Loucy (cell line): ENCODE data around the gene TMSB4X.

Source experiments
- H2AFZ ChIP-seq: fragments of 200-600 bp; sonication (generic); 2 replicates; pipeline ENCODE4 v1.6.0; 2016; ENCODE audit warnings: antibody characterized with exemption, mild to moderate bottlenecking, low read length, moderate library complexity
- H3F3A ChIP-seq: fragments of 200-600 bp; 2 replicates; pipeline ENCODE4 v1.6.0; 2016; ENCODE audit warnings: antibody characterized with exemption, low read depth, mild to moderate bottlenecking
- H3K27me3 ChIP-seq: fragments of 200-600 bp; sonication (generic); 2 replicates; pipeline ENCODE4 v1.6.1; 2014; ENCODE audit warnings: low read length, mild to moderate bottlenecking; ENCODE audit not compliant: insufficient read depth, poor library complexity, severe bottlenecking
- H3K36me3 ChIP-seq: fragments of 200-600 bp; sonication (generic); 2 replicates; pipeline ENCODE4 v1.6.1; 2016; ENCODE audit warnings: low read length; ENCODE audit not compliant: insufficient read depth
- H3K4me1 ChIP-seq: fragments of 200-600 bp; sonication (generic); 2 replicates; pipeline ENCODE4 v1.5.1; 2014; ENCODE audit warnings: low read length, mild to moderate bottlenecking; ENCODE audit not compliant: insufficient read depth, poor library complexity, severe bottlenecking
- H3K4me2 ChIP-seq: fragments of 200-600 bp; sonication (generic); 2 replicates; pipeline ENCODE4 v1.6.0; 2014; ENCODE audit warnings: antibody characterized with exemption, low read length, low read depth, mild to moderate bottlenecking; ENCODE audit not compliant: poor library complexity, severe bottlenecking
- H3K4me3 ChIP-seq: fragments of 200-600 bp; sonication (generic); 2 replicates; pipeline ENCODE4 v1.5.1; 2014; ENCODE audit warnings: low read length, mild to moderate bottlenecking, mixed read lengths; ENCODE audit not compliant: poor library complexity, severe bottlenecking
- H3K79me2 ChIP-seq: fragments of 200-600 bp; sonication (generic); 2 replicates; pipeline ENCODE4 v1.6.1; 2014; ENCODE audit warnings: low read length; ENCODE audit not compliant: insufficient read depth
- H3K9ac ChIP-seq: fragments of 200-600 bp; sonication (generic); 2 replicates; pipeline ENCODE4 v1.6.0; 2014; ENCODE audit warnings: mild to moderate bottlenecking, low read depth, low read length, moderate library complexity; ENCODE audit not compliant: poor library complexity, severe bottlenecking
- H3K9me2 ChIP-seq: fragments of 200-600 bp; sonication (generic); replicated peaks from 2 replicates; pipeline ENCODE4 v1.6.1; 2016; ENCODE audit warnings: low read depth, low read length, mixed read lengths
- H3K9me3 ChIP-seq: fragments of 200-600 bp; sonication (generic); 2 replicates; pipeline ENCODE4 v1.6.1; 2014; ENCODE audit warnings: mild to moderate bottlenecking, antibody characterized with exemption, low read length, low read depth; ENCODE audit not compliant: insufficient read depth
- H4K20me1 ChIP-seq: fragments of 200-600 bp; sonication (generic); 2 replicates; pipeline ENCODE4 v1.6.0; 2014; ENCODE audit warnings: antibody characterized with exemption, low read length, mild to moderate bottlenecking; ENCODE audit not compliant: insufficient read depth, poor library complexity, severe bottlenecking
- EZH2phosphoT487 ChIP-seq: fragments of 200-600 bp; IDR thresholded peaks from 2 replicates; pipeline ENCODE4 v1.6.1; 2018; ENCODE audit warnings: antibody characterized with exemption, mild to moderate bottlenecking, moderate library complexity, borderline replicate concordance
- TF ChIP-seq, protein P1 (sequence below): fragments of 200-600 bp; sonication (generic); conservative IDR thresholded peaks from 2 replicates; pipeline ENCODE4 v1.5.1; 2014; ENCODE audit warnings: mild to moderate bottlenecking, antibody characterized with exemption, low read length

Gene TMSB4X

DNA sequence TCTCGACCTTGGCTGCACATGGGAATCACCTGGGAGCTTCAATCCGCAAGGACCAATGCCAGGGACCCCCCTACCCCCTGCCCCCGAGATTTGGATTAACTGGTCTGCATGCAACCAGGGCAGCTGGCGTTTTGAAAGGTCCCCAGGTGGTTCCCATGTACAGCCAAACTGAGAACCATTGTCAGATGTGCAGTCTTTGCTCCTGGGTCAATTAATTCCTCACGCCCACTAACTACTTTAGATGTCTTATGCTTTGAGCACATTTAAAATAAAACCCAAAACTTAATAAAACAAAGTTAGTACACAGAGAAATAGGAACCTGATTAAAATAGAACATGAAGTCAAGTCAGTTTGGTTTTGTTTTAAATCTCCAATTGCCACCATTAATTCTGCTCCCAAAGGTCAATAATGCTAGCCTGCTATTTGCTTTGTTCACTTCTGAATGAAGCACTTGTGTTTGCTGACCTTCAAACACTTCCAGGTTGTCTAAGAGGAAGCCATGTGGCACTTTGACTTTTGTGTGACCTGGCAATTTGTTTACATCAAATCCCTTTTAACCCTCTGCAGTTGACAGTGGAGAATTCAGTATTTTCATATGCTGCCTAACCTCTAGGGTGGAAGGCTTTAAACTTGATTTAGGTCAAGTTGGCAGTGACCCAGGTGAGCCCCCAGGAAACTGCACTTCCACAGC is 27.2 kb upstream of the TMSB4X start:
- Histone ChIP-seq H3K79me2 (peaks cover 50% of the 10 kb centered on the region), H3K4me2 (peak overlapping the region; percentile 65), H3F3A (no peaks in the 10 kb centered on the region), H3K27me3 (no peaks in the 10 kb centered on the region), H4K20me1 (no peaks in the 10 kb centered on the region), H3K36me3 (no peaks in the 10 kb centered on the region), H3K9me3 (no peaks in the 10 kb centered on the region), H2AFZ (no peak overlapping the region), H3K9ac (peak overlapping the region; percentile 71), H3K9me2 (no peaks in the 10 kb centered on the region), H3K4me1 (peaks cover 39% of the 10 kb centered on the region), H3K4me3 (peak overlapping the region; percentile 47)
- TF ChIP-seq EZH2phosphoT487: no peak
- TF ChIP-seq, protein P1, sequence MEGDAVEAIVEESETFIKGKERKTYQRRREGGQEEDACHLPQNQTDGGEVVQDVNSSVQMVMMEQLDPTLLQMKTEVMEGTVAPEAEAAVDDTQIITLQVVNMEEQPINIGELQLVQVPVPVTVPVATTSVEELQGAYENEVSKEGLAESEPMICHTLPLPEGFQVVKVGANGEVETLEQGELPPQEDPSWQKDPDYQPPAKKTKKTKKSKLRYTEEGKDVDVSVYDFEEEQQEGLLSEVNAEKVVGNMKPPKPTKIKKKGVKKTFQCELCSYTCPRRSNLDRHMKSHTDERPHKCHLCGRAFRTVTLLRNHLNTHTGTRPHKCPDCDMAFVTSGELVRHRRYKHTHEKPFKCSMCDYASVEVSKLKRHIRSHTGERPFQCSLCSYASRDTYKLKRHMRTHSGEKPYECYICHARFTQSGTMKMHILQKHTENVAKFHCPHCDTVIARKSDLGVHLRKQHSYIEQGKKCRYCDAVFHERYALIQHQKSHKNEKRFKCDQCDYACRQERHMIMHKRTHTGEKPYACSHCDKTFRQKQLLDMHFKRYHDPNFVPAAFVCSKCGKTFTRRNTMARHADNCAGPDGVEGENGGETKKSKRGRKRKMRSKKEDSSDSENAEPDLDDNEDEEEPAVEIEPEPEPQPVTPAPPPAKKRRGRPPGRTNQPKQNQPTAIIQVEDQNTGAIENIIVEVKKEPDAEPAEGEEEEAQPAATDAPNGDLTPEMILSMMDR: no peak

DNA sequence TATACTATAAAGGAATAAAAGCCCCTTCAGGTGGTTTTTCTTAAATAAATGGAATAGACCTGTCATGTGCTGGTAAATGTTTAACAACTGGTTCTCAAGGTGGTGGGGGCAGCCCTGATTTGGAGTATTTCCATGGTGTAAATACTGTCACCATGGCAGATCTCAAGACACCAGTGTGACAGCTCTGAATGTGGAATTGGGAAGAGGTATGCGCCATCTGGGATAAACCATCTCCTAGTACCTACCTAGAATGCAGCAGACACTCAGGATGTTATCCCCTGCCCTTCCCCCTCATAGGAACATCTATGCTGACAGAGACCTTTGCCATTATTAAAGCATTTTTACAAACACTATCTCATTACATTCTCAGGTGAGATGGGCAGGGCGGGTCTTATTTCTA is 26.4 kb upstream of the TMSB4X start:
- no peaks in the 10 kb centered on the region for H3K36me3 ChIP-seq
- TF ChIP-seq, protein P1: no peak
- no peak for TF ChIP-seq EZH2phosphoT487
- H3K9ac ChIP-seq: peak overlapping the region; percentile 71
- no peak overlapping the region for H3K4me3 ChIP-seq
- H3F3A ChIP-seq: no peaks in the 10 kb centered on the region
- no peaks in the 10 kb centered on the region for H3K9me3 ChIP-seq
- no peak overlapping the region for H2AFZ ChIP-seq
- no peaks in the 10 kb centered on the region for H3K9me2 ChIP-seq
- peaks cover 47% of the 10 kb centered on the region for H3K4me1 ChIP-seq
- H3K4me2 ChIP-seq: peak overlapping the region; percentile 65
- peaks cover 58% of the 10 kb centered on the region for H3K79me2 ChIP-seq
- H4K20me1 ChIP-seq: no peaks in the 10 kb centered on the region
- H3K27me3 ChIP-seq: no peaks in the 10 kb centered on the region

DNA sequence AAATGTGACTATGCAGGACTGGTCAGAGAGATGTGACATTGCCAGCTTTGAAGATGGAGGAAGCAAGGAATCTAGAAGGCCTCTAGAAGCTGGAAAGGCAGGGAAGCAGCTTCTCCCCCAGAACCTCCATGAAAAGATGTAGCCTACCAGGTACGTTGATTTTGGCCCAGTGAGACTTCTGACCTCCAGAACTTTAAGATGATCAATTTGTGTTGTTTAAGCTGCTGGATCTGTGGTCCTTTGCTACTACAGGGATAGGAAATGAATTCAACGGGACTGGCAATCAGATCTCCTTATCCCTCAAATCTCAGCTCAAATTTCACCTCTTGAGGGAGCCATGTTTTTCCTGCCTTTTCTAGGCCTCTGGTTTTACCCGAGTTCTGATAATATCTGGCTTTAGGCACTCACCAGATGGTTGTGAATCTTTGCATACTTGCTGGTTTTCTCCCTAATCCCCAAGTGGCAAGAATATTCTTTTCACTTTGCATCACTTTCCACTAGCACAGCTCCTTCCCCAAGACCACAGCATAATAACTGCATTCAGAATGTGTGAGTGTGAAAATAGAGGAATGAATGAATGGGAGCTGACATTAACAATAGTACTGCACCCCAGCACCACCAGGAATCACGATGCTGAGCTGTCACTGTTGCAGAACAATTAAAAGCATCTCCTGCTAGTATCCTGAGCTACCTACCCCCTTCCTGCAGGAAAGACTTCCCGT is 25.5 kb upstream of the TMSB4X start:
- Histone ChIP-seq H3F3A (no peaks in the 10 kb centered on the region), H3K79me2 (peaks cover 67% of the 10 kb centered on the region), H3K36me3 (no peaks in the 10 kb centered on the region), H3K4me3 (peak overlapping the region; percentile 66), H3K4me2 (peak overlapping the region; percentile 77), H2AFZ (no peak overlapping the region), H3K9me2 (no peaks in the 10 kb centered on the region), H3K27me3 (no peaks in the 10 kb centered on the region), H3K9me3 (no peaks in the 10 kb centered on the region), H3K4me1 (peaks cover 54% of the 10 kb centered on the region), H4K20me1 (no peaks in the 10 kb centered on the region), H3K9ac (peak overlapping the region; percentile 74)
- TF ChIP-seq, protein P1: no peak
- no peak for TF ChIP-seq EZH2phosphoT487
